Activated CD4-positive, alpha-beta T cell treated with anti-CD3 and anti-CD28 coated beads, Interleukin-2, amount 50 U/mL, for 24 hours (primary cell): ENCODE results near the gene SMPD2.

Source experiments
- DNase-seq, 2 donors: peaks; one replicate each; pipeline ENCODE4 v3.0.0-alpha.2; 2020; ENCODE audit warnings: low read depth in 1 of 2, low spot score in 1 of 2

SMPD2 gene

GRCh38 chr6:109483735-109484057, 43.2 kb downstream of the SMPD2 start:
- no peak for DNase-seq

- DNase-seq, result no peak
These were observed 43.6 kb downstream of the SMPD2 start for GRCh38 chr6:109484122-109484521.

DNA sequence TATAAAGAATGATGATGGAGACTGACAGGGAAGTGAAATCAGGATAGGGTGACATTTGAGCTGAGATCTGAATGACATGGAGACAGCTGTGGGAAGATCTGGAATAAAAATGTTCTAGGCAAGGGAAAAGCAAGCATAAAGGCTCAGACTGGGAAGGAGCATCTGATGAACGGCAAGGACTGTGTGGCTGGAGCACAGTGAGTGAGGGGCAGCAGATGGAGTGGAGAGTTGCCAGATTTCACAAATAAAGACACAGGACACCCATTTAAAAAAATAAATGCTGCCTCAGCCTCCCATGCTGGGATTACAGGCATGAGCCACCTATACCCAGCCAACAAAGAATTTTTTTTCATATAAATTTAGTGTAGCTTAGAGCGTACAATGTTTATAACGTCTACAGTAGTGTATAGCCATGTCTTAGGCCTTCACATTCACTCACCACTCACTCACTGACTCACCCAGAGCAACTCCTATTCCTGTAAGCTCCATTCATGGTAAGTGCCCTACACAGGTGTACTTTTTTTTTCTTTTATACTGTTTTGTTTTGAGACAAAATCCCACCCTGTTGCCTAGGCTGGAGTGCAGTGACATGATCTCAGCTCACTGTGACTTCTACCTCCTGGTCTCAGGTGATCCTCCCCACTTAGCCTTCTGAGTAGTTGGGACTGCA, 44.9 kb downstream of the SMPD2 start:
- DNase-seq, result no peak

GRCh38 chr6:109486068-109486467, 45.5 kb downstream of the SMPD2 start:
- no peak for DNase-seq

DNA sequence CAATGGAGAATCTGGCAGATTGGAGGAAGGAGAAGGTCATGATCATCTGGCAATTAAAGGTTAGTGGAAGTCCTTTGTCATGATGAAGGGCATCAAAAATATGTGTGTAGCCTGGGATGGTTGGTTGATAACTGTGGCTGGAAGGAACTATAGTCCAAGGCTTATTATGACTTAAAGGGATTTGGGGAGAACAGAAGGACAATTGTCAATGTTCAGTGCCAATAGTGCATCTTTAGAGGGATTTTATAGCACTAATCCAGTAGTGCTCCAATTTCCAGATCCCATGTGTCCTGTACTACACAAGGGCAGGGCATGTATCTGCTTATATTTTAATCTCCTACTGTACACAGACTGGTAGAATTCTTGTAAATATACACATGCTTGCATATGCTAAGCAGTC, 47.5 kb downstream of the SMPD2 start:
- DNase-seq, result no peak

DNA sequence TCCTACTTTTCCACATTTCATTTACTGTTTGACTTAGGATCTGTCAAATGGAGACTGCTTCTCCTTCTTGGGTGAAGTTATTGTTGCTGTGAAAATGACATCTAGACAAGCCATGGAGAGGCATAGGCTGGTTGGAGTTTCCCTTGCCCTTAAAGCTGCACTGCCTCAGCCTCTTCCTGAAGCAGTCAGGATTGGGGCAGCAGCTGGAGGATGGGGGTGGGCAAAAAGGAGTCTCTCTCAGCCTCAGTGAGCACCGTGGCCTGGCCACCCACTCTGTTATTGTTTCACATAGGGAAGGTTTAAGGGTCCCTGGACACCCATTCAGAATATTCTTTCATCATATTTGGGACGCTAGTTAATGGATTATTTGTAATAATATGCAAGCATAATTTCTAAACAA, 50.2 kb downstream of the SMPD2 start:
- no peak for DNase-seq

DNA sequence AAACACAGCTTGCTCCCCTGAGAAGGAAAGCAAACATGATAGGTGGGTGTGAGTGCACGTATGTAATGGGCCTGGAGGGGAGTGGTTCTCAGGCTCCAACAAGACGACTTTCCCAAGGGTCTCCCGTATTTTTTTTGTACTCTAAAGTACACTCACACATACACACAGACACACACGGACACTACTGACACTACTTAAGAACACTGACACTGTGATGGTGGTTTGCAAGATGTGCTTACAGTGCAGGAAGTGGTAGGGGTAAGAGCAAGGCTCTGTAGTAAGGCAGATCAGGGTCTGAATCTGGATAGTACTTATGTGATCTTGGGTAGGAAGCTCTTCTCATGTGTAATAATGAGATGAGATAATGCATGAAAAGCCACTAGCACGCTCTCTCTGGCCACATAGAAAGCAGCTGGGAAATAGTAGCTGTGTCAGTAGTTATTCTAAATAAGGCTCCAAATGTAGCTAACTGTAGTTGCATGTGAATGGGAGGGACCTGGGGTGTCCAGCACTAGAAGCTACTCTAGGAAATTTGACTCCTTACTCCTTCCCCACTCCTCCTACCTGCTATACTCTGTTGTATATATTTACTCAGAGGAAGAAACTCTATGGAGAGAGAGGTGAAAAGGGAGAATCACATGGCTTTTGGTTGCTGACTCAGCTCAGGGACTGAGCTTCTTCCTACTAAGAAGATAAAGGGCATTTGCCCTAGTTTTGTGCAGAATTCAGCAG, 50.8 kb downstream of the SMPD2 start:
- no peak for DNase-seq
